ENCODE data around the gene DNTTIP2.

DNTTIP2 gene

DNA sequence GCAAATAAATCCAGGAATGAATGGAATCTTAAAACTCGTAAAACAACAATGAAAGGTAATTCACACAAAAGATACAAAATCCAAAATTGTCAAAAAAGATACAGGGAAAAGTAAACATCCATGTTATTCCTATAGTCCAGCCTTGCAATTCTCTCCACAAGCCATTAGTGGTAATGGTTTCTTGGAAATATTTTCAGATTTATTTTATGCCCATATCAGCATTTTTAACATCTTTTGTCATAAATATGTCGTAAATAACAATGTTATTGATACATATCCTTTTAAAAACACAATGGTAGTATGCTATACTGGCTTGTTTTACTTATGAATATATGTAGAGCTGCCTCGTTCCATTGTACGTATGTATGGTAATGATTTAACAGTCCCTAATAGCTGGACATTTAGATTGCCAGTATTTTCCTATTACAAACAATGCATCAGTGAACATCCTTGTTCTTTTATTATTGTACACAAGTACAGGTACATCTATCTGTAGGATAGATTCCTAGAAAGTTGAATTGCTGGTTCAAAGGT is 30.6 kb downstream of the DNTTIP2 start:
- TF ChIP-seq CTCF (IDR thresholded peaks at IDR 0.05), result no peak

DNA sequence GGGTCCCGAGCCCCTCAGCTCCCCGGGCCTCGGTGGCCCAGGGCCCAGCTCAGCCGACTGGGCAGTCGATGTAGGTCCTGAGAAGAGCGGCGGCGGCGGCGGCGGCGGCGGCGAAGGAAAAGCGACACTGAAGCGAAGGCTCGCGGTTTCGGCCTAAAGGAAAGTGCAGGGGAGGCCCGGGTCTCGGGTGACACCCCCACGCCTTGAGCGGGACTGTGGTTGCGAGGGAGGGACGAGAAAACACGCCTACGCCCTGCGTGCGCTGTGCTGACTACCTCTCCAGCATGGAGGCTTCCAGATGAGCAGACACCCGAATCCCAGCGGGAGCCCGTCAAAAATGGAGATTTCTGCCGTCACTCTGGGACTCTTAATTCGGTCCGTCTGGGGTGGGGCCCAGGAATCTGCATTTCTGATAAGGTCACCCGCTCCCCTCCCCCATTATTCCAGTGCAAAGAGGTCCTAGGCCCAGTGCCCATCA is 31.2 kb downstream of the DNTTIP2 start:
- no peak for TF ChIP-seq CTCF (IDR thresholded peaks at IDR 0.05)

- no peak for TF ChIP-seq CTCF (IDR thresholded peaks at IDR 0.05)
Measured at GRCh38 chr1:93846992-93847810, 31.8 kb downstream of the DNTTIP2 start.

- peak; percentile 43; the same call in 1 of the 2 replicates for TF ChIP-seq CTCF (IDR thresholded peaks at IDR 0.05)
Measured at GRCh38 chr1:93846206-93846991, 32.6 kb downstream of the DNTTIP2 start.

DNA sequence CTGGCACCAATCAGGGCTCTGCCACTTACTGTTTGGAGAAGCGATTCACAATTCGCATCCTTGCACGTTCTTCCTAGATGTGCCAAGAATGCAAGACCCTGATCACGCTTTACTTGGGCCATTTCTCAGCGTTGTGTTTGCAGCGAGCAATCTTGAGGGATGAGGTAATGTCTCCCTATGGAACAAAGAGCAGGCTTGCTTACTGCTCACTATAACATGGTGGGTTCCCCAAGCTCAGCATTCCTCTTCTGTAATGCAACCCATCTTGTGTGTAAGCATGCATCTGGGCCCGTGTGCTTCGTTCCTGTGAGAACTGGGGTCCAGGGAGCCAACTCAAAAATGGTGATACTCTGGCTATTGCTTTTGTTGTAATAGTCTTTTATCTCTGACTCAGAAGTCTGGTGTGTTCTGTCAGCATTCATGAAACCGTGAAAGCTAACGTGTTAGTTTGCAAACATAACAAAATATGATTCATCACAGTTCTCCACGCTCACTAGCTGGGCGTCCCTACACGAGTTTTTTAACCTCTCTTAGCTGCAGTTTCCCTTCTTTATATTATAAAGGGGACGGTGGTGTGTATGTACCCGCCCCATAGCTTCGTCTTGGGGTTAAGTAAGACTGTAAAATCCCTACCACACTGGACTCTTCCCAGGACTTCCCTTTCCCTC is 33.3 kb downstream of the DNTTIP2 start:
- no peak for TF ChIP-seq CTCF (IDR thresholded peaks at IDR 0.05)

DNA sequence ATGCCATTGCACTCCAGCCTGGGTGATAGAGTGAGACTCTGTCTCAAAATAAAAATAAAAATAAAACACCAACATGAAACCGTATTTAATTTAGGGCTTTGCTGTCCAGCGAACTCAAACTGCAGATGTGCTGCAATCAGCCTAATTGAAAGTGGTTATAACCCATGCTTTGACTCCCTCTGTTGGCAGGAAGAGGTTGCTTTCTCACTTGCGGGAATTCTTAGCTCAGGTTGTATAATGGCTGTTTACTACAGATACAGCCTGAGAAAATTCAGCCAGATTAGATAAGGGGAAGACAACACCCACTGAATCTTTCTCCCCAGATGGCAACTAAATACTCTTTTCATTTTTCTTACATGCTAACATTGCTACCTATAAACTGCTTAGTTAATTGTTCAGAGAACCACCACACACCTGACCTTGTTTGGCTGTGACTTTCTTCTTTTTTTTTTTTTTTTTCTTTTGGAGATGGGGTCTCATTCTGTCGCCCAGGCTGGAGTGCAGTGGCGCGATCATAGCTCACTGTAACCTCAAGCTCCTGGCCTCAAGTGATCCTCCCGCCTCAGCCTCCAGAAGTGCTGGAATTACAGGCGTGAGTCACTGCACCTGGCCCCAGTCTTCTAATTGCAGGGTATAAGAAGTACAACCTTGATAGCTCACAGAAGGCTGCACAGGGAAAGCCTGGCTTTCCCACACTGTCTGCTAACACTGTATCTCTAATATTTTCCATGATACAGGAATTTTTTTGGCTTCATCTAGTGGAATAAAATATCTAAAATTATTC is 34.6 kb downstream of the DNTTIP2 start:
- TF ChIP-seq CTCF (IDR thresholded peaks at IDR 0.05), result peak; percentile 84
